ENCODE measurements around the gene APBA3. TPM values are rescaled to one million over a fixed set of nuclear protein-coding genes. Genes with fewer than 3 reads are reported as not detected.

The APBA3 gene
- total and polyA plus RNA-seq, 2 of the 4 experiments (the other 2 are of a cell fraction) = 9.5 to 18.4 TPM

- CTCF ChIA-PET = no interaction called here
- BruUV-seq (replicated peaks) = no TSS peak
- no peak overlapping the region for H3K18ac ChIP-seq (ENCODE audit: low read depth, low read length)
Observed at GRCh38 chr19:3782903-3783302, 21.4 kb upstream of the APBA3 start.

More at GRCh38 chr19:3782903-3783302, 21.4 kb upstream of the APBA3 start:
- DNase-seq = no peak
- no peak overlapping the region for H3K27ac ChIP-seq (ENCODE audit: insufficient read depth, low read length)
- H2AK5ac ChIP-seq (ENCODE audit: low read depth, low read length) = no peak overlapping the region
- H3K56ac ChIP-seq (ENCODE audit: extremely low read depth, insufficient read depth, low read length) = no peak overlapping the region
- no peak overlapping the region for H2BK5ac ChIP-seq (ENCODE audit: low read depth, low read length, poor library complexity, severe bottlenecking)
- H2BK120ac ChIP-seq (ENCODE audit: low read depth, low read length) = no peak overlapping the region
- dilution Hi-C loops (cut with HindIII; ENCODE audit: low sequenced_read_pairs, unreplicated experiment) (no loop called here), intact Hi-C loops (cut with micrococcal nuclease) (no loop called here), in situ Hi-C loops (cut with MboI; ENCODE audit: low sequenced_read_pairs) (no loop called here)
- H3K9ac ChIP-seq (ENCODE audit: low read depth, low read length) = no peak overlapping the region
- H3K27me3 ChIP-seq (ENCODE audit: control insufficient read depth, insufficient read depth, low read length) = peaks cover 19% of the 10 kb centered on the region
- peaks cover 24% of the 10 kb centered on the region for H3K9me3 ChIP-seq (ENCODE audit: control insufficient read depth, insufficient read depth, low read length)
- H3K14ac ChIP-seq (replicated peaks; ENCODE audit: low read depth, low read length) = no peak overlapping the region
- no peak for ATAC-seq (ENCODE audit: low read depth)
- no peak overlapping the region for H4K8ac ChIP-seq (ENCODE audit: low read depth in 2 of 2, low read length in 2 of 2)
- H3K79me1 ChIP-seq (ENCODE audit: low read depth in 1 of 2, low read length in 2 of 2) = no peaks in the 10 kb centered on the region
- no peak overlapping the region for H2BK15ac ChIP-seq (ENCODE audit: low read depth, low read length)
- no peak overlapping the region for H3K4ac ChIP-seq (ENCODE audit: low read depth, low read length)
- peak overlapping the region; percentile 21 for H2AFZ ChIP-seq (replicated peaks; ENCODE audit: low read length, poor library complexity)
- TF ChIP-seq USF2 (IDR thresholded peaks at IDR 0.05; ENCODE audit: low read depth, low read length) (no peak), SMC3 (IDR thresholded peaks at IDR 0.05; ENCODE audit: low read depth, low read length) (no peak), RFX5 (IDR thresholded peaks at IDR 0.05; ENCODE audit: low read depth, low read length) (no peak)
- no peak overlapping the region for H2BK20ac ChIP-seq (ENCODE audit: low read depth, low read length)
- H4K20me1 ChIP-seq (ENCODE audit: insufficient read depth, low read length) = no peaks in the 10 kb centered on the region
- no peak overlapping the region for H3K4me2 ChIP-seq (ENCODE audit: low read depth, low read length)
- H4K5ac ChIP-seq (ENCODE audit: low read depth, low read length) = no peak overlapping the region
- no peak overlapping the region for H3K23ac ChIP-seq (ENCODE audit: low read depth, low read length)
- H3K4me1 ChIP-seq (ENCODE audit: control insufficient read depth, insufficient read depth, low read length) = no peaks in the 10 kb centered on the region
- no peak overlapping the region for H4K91ac ChIP-seq (ENCODE audit: insufficient read depth, low read depth, low read length)
- no peak overlapping the region for H2AK9ac ChIP-seq (replicated peaks; ENCODE audit: low read depth, low read length, poor library complexity)
- 50% methylated on average over 2 of the region's 13 CpGs; no CpG with 5 or more reads in 1 of the 2 experiments for WGBS, 2 experiments (ENCODE audit: extremely low coverage in 2 of 2, insufficient read length in 1 of 2)
- POLR2A ChIA-PET (ENCODE audit: unreplicated experiment) = no interaction called here
- H3K4me3 ChIP-seq (ENCODE audit: insufficient read depth, low read depth, low read length) = no peak overlapping the region
- H3K9me1 ChIP-seq (ENCODE audit: insufficient read depth, low read length) = no peaks in the 10 kb centered on the region
- H3K36me3 ChIP-seq (ENCODE audit: control insufficient read depth, insufficient read depth, low read length) = no peaks in the 10 kb centered on the region
